GM12891 (cell line): Measurements from ENCODE around the gene CHST7.

Experiments
- DNase-seq: peaks from one replicate; pipeline ENCODE4 v3.0.0; 2011; ENCODE audit warnings: low spot score; ENCODE audit not compliant: insufficient read length
- FAIRE-seq: peaks from 2 replicates; lab custom pipeline; 2011; peaks lifted over from hg19 to GRCh38; lab: Jason Lieb, UNC
- PAX5 ChIP-seq: IDR thresholded peaks from 2 replicates; pipeline ENCODE4 v1.6.1; 2011; ENCODE audit warnings: low read length, moderate library complexity, mild to moderate bottlenecking; ENCODE audit not compliant: insufficient read depth, severe bottlenecking
- POLR2A ChIP-seq: IDR thresholded peaks from 2 replicates; pipeline ENCODE4 v1.6.1; 2011; ENCODE audit warnings: low read depth, low read length, control low read depth
- POLR2AphosphoS5 ChIP-seq: IDR thresholded peaks from 2 replicates; pipeline ENCODE4 v1.6.1; 2011; ENCODE audit warnings: low read depth, low read length, control low read depth
- POU2F2 ChIP-seq: IDR thresholded peaks from 2 replicates; pipeline ENCODE4 v1.6.1; 2011; ENCODE audit warnings: low read depth, mild to moderate bottlenecking, control low read depth, low read length, moderate library complexity
- SPI1 ChIP-seq: IDR thresholded peaks from 2 replicates; pipeline ENCODE4 v1.6.1; 2011; ENCODE audit warnings: low read depth, low read length, control low read depth
- TAF1 ChIP-seq: IDR thresholded peaks from 2 replicates; pipeline ENCODE4 v1.6.1; 2011; ENCODE audit warnings: low read depth, low read length, control low read depth

Gene CHST7

DNA sequence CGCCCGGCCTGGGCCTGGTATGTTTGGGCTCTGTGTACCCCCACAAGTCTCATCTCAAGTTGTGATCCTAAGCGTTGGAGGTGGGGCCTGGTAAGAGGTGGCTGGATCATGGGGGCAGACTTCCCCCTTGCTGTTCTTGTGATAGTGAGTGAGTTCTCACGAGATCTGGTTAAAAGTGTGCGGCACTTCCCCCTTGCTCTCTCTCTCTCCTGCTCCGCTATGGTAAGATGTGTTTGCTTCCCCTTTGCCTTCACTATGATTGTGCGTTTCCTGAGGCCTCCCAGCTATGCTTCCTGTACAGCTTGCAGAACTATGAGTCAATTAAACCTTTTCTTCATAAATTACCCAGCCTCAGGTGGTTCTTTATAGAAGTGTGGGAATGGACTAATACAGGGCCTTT, 53.0 kb downstream of the CHST7 start:
- FAIRE-seq (peak; percentile 91), DNase-seq (no peak)
- no peak for TF ChIP-seq TAF1
- TF ChIP-seq SPI1 = peak; percentile 53; the same call in 1 of the 2 replicates

GRCh38 chrX:46627062-46627461, 53.5 kb downstream of the CHST7 start:
- TF ChIP-seq POU2F2 (no peak), SPI1 (no peak), TAF1 (no peak), PAX5 (no peak), POLR2AphosphoS5 (no peak), POLR2A (no peak)
- peak; percentile 63 for FAIRE-seq
- no peak for DNase-seq

- FAIRE-seq (no peak), DNase-seq (no peak)
- TF ChIP-seq PAX5 (no peak), SPI1 (no peak), POLR2A (no peak), POU2F2 (no peak), TAF1 (no peak), POLR2AphosphoS5 (no peak)
Observed at GRCh38 chrX:46627711-46628419, 54.3 kb downstream of the CHST7 start.

DNA sequence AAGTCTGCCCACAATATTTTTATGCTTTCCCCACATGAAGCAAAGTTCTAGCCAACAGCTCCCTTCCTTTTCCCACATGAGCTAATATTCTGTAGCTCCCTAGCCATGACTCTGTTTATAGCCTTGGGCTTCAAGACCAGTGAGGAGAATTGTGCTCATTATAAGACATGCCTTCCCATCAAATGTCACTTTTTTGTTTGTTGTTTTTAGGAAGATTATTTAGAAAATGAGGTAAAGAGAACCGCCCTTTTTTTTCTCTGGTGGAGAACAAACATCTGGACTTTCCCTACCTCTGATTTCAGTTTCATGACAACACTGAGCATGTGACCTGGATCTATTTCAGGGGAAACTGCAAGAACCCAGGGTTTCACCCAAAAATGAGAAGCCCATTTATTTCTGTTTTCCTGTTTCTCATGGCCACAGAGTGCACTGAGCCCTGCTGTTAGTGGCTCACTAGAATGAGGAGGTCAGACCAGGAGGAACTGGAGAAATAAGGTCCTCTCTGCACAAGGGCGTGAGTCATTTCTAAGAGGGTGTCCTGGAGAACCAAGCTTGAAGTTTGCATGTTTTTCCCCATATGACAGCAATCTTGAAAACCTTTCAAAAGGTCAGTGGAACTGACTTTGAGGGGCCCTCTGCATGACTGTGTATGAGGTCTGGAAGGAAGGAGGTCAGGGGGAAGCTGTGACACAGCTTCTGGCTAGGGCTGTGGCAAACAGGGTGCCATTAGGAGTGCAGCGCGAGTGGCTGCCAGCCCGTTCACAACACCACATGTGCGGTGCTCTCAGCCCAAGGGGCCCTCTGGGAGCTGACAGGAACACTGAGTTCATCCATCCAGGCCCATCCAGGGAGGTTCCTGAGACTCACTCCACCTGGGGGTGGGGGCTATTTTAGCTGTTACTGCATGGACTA, 55.2 kb downstream of the CHST7 start:
- FAIRE-seq = peak; percentile 98
- TF ChIP-seq TAF1 (no peak), POLR2A (no peak), SPI1 (peak; percentile 72), POLR2AphosphoS5 (peak; percentile 45; the same call in 1 of the 2 replicates), PAX5 (no peak), POU2F2 (peak; percentile 76)
- DNase-seq = no peak

- FAIRE-seq = peak; percentile 57
- DNase-seq = no peak
- TF ChIP-seq POU2F2 = no peak
- TF ChIP-seq POLR2AphosphoS5 = no peak
Observed at GRCh38 chrX:46630141-46630540, 56.6 kb downstream of the CHST7 start.

DNA sequence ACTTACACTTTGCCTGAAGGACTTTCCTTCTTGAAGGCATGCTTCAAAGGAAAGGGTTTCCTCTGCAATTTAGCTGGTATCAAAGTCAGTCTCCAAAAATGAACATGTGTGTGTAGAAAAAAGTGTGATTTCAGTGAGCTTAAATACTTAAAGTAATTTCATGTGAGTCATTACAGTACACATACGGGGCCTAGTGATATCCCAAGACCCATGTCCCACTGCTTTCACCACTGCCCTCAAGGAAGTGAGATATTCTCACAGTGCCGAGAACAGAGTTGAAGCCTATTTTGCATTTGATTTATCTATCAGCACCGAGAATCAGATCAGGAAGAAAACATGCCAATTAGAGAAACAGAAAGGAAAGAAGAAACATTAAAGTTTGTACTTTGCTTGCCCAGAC, 61.0 kb downstream of the CHST7 start:
- TF ChIP-seq SPI1 = peak; percentile 45; the same call in 1 of the 2 replicates
- no peak for TF ChIP-seq POLR2AphosphoS5
- DNase-seq = no peak
- peak; percentile 90 for FAIRE-seq

DNA sequence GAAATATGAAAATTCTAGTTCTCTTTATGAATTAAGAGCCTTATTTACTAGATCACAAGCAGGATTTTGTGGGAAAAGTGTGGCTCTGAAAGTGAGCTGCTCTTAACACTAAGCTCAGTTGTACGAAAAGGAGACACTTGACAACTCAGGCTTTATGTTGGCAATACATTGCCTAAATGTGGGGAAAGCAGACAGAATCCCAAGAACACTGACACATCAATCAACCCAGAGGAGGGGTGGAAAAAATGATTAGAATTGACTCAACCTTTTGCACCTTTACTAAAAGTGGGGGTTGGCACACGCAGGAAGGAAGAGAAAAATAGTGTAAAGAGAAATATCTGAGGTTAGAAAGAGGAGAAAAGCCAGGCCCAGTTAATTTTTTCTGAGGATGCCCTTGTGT, 61.6 kb downstream of the CHST7 start:
- DNase-seq (no peak), FAIRE-seq (no peak)
- TF ChIP-seq POLR2AphosphoS5 (no peak), SPI1 (no peak), TAF1 (no peak), POU2F2 (no peak), POLR2A (no peak), PAX5 (no peak)

DNA sequence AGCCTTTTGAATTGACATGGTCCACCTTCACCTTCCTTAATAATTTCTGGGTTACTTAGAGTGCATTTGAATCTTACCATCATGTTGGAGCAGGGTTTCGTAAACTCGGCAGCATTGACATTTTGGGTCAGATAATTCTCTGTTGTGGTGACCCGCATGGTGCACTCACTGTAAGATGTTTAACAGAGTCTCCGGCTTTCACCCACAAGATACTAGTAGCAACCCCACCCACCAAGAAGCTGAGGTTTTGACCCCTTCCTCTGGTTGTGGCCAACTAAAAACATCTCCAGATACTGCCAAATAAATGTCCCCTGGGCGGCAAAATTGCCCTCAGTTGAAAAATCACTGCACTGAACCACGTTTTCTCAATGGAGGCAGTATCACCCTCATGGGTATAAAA, 62.7 kb downstream of the CHST7 start:
- FAIRE-seq (no peak), DNase-seq (no peak)
- no peak for TF ChIP-seq POLR2A

GRCh38 chrX:46637938-46638337, 64.4 kb downstream of the CHST7 start:
- FAIRE-seq = no peak
- TF ChIP-seq TAF1 (no peak), SPI1 (no peak), POLR2A (no peak), POU2F2 (no peak), POLR2AphosphoS5 (no peak), PAX5 (no peak)
- no peak for DNase-seq

- TF ChIP-seq TAF1 (no peak), POLR2AphosphoS5 (no peak), PAX5 (no peak), POU2F2 (no peak), SPI1 (no peak), POLR2A (no peak)
- DNase-seq = no peak
- no peak for FAIRE-seq
Observed at GRCh38 chrX:46642145-46642544, 68.6 kb downstream of the CHST7 start.
